Neural cell (in vitro differentiated cells): Measurements from ENCODE around the gene CABP1.

Experiments used
- CTCF ChIP-seq: fragments of 450-650 bp; IDR thresholded peaks from 2 replicates; pipeline ENCODE4 v1.5.1; 2014; ENCODE audit warnings: antibody characterized with exemption, mild to moderate bottlenecking, moderate library complexity; ENCODE audit not compliant: poor library complexity, severe bottlenecking
- MXI1 ChIP-seq: fragments of 450-650 bp; conservative IDR thresholded peaks from 2 replicates; pipeline ENCODE4 v1.6.1; 2014; ENCODE audit warnings: antibody characterized with exemption, mild to moderate bottlenecking; ENCODE audit not compliant: poor library complexity, severe bottlenecking
- SMC3 ChIP-seq: fragments of 450-650 bp; conservative IDR thresholded peaks from 2 replicates; pipeline ENCODE4 v1.6.1; 2014; ENCODE audit warnings: antibody characterized with exemption, mild to moderate bottlenecking, moderate library complexity; ENCODE audit not compliant: poor library complexity
- TAF1 ChIP-seq: IDR thresholded peaks from 2 replicates; pipeline ENCODE4 v1.6.1; 2012; ENCODE audit warnings: low read depth

- TF ChIP-seq CTCF (no peak), MXI1 (no peak), SMC3 (no peak), TAF1 (no peak)
These were observed 26.4 kb downstream of the CABP1 start for GRCh38 chr12:120666571-120667390.
